HUES64 (cell line): ENCODE data around the gene MPIG6B.

Experiments
- H3K27ac ChIP-seq: 2 replicates; pipeline ENCODE4 v1.7.0; 2013; ENCODE audit warnings: low read depth, low read length, inconsistent platforms
- H3K27me3 ChIP-seq: 2 replicates; pipeline ENCODE4 v1.6.1; 2013; ENCODE audit warnings: mild to moderate bottlenecking, low read length; ENCODE audit not compliant: insufficient read depth
- H3K36me3 ChIP-seq: 2 replicates; pipeline ENCODE4 v1.6.1; 2013; ENCODE audit warnings: mild to moderate bottlenecking, low read length; ENCODE audit not compliant: insufficient read depth
- H3K4me1 ChIP-seq: 2 replicates; pipeline ENCODE4 v1.6.1; 2013; ENCODE audit warnings: mild to moderate bottlenecking, low read length, moderate library complexity; ENCODE audit not compliant: insufficient read depth
- H3K4me3 ChIP-seq: 2 replicates; pipeline ENCODE4 v1.5.1; 2013; ENCODE audit warnings: mild to moderate bottlenecking, low read length, moderate library complexity
- H3K9ac ChIP-seq: 2 replicates; pipeline ENCODE4 v1.6.1; 2013; ENCODE audit warnings: mild to moderate bottlenecking, low read depth, low read length
- H3K9me3 ChIP-seq: 2 replicates; pipeline ENCODE4 v1.6.1; 2013; ENCODE audit warnings: low read depth, low read length; ENCODE audit not compliant: insufficient read depth
- WGBS: fragments of 150-250, 120-280 bp; methylation state at CpG from one replicate; pipeline ENCODE4 v1.1.7; 2013; ENCODE audit warnings: missing lambda C conversion rate; 5-methylcytosine and 5-hydroxymethylcytosine counted together

MPIG6B gene

GRCh38 chr6:31734247-31734820 is 11.2 kb downstream of the MPIG6B start:
- peaks cover 36% of the 10 kb centered on the region for H3K4me1 ChIP-seq

GRCh38 chr6:31734821-31735406 is 11.7 kb downstream of the MPIG6B start:
- H3K9ac ChIP-seq = peak overlapping the region; percentile 76
- peaks cover 38% of the 10 kb centered on the region for H3K36me3 ChIP-seq
- WGBS = 2% methylated on average over 18 of the region's 18 CpGs

More at GRCh38 chr6:31734247-31734820, 11.2 kb downstream of the MPIG6B start:
- Histone ChIP-seq H3K27me3 (no peaks in the 10 kb centered on the region), H3K9ac (peak overlapping the region; percentile 63; the same call in 1 of the 2 replicates), H3K9me3 (no peaks in the 10 kb centered on the region), H3K27ac (peak overlapping the region; percentile 46), H3K4me3 (peak overlapping the region; percentile 90), H3K36me3 (peaks cover 38% of the 10 kb centered on the region)
- 0% methylated on average over 2 of the region's 2 CpGs for WGBS

GRCh38 chr6:31736021-31736767 is 13.0 kb downstream of the MPIG6B start, which contains the start of gene CLIC1:
TSS of gene CLIC1 (minus strand) at chr6:31736530. CDS start at chr6:31736300, 230 bp downstream.
- Histone ChIP-seq H3K9me3 (no peaks in the 10 kb centered on the region), H3K9ac (peak within 1 kb of the TSS; percentile 76), H3K4me3 (peak within 1 kb of the TSS; percentile 90), H3K4me1 (peaks cover 38% of the 10 kb centered on the region), H3K27me3 (no peaks in the 10 kb centered on the region), H3K36me3 (peaks cover 30% of the 10 kb centered on the region), H3K27ac (peak within 1 kb of the TSS; percentile 83)
- WGBS = under 1% methylated on average over 23 of the region's 24 CpGs

More at GRCh38 chr6:31734821-31735406, 11.7 kb downstream of the MPIG6B start:
- peak overlapping the region; percentile 80 for H3K27ac ChIP-seq
- H3K4me3 ChIP-seq = peak overlapping the region; percentile 90
- no peaks in the 10 kb centered on the region for H3K9me3 ChIP-seq
- peaks cover 37% of the 10 kb centered on the region for H3K4me1 ChIP-seq
- no peaks in the 10 kb centered on the region for H3K27me3 ChIP-seq

- peak overlapping the region; percentile 76; the same call in 1 of the 2 replicates for H3K9ac ChIP-seq
- peak overlapping the region; percentile 83; the same call in 1 of the 2 replicates for H3K27ac ChIP-seq
- peaks cover 30% of the 10 kb centered on the region for H3K36me3 ChIP-seq
- no peaks in the 10 kb centered on the region for H3K9me3 ChIP-seq
- H3K27me3 ChIP-seq = no peaks in the 10 kb centered on the region
- H3K4me1 ChIP-seq = peaks cover 38% of the 10 kb centered on the region
- 33% methylated on average over 10 of the region's 10 CpGs for WGBS
- peak overlapping the region; percentile 90 for H3K4me3 ChIP-seq
Measured at GRCh38 chr6:31736768-31737314, 13.7 kb downstream of the MPIG6B start.

GRCh38 chr6:31737315-31737990 is 14.3 kb downstream of the MPIG6B start:
- H3K4me1 ChIP-seq = peaks cover 38% of the 10 kb centered on the region
- H3K27me3 ChIP-seq = no peaks in the 10 kb centered on the region
- H3K9me3 ChIP-seq = no peaks in the 10 kb centered on the region
- H3K4me3 ChIP-seq = peak overlapping the region; percentile 11; the same call in 1 of the 2 replicates
- H3K36me3 ChIP-seq = peaks cover 30% of the 10 kb centered on the region
- peak overlapping the region; percentile 3; the same call in 1 of the 2 replicates for H3K9ac ChIP-seq
- 38% methylated on average over 6 of the region's 7 CpGs for WGBS
- peak overlapping the region; percentile 70 for H3K27ac ChIP-seq

- Histone ChIP-seq H3K27ac (peak overlapping the region; percentile 70), H3K27me3 (no peaks in the 10 kb centered on the region), H3K4me3 (peak overlapping the region; percentile 11; the same call in 1 of the 2 replicates), H3K36me3 (peaks cover 31% of the 10 kb centered on the region), H3K4me1 (peaks cover 38% of the 10 kb centered on the region), H3K9me3 (no peaks in the 10 kb centered on the region), H3K9ac (peak overlapping the region; percentile 3; the same call in 1 of the 2 replicates)
- WGBS = 59% methylated on average over 4 of the region's 6 CpGs
Measured at GRCh38 chr6:31737991-31738979, 15.1 kb downstream of the MPIG6B start.

- Histone ChIP-seq H3K9ac (peak within 1 kb of the TSS; percentile 86), H3K4me3 (peak within 1 kb of the TSS; percentile 54), H3K36me3 (peaks cover 24% of the 10 kb centered on the region), H3K27me3 (no peaks in the 10 kb centered on the region), H3K9me3 (no peaks in the 10 kb centered on the region), H3K4me1 (peaks cover 39% of the 10 kb centered on the region), H3K27ac (peak within 1 kb of the TSS; percentile 86)
- under 1% methylated on average over 58 of the region's 58 CpGs for WGBS
Measured at GRCh38 chr6:31739639-31740396, 16.6 kb downstream of the MPIG6B start, which contains the start of gene MSH5. TSS of gene MSH5 (plus strand) at chr6:31740005. CDS start at chr6:31740467, 462 bp downstream.

GRCh38 chr6:31740397-31741223 is 17.4 kb downstream of the MPIG6B start:
- no peaks in the 10 kb centered on the region for H3K9me3 ChIP-seq
- H3K27me3 ChIP-seq = no peaks in the 10 kb centered on the region
- peaks cover 39% of the 10 kb centered on the region for H3K4me1 ChIP-seq
- H3K27ac ChIP-seq = peak overlapping the region; percentile 86
- H3K36me3 ChIP-seq = peaks cover 24% of the 10 kb centered on the region
- H3K9ac ChIP-seq = peak overlapping the region; percentile 86
- WGBS = 33% methylated on average over 29 of the region's 29 CpGs
- peak overlapping the region; percentile 54 for H3K4me3 ChIP-seq

GRCh38 chr6:31741815-31742214 is 18.6 kb downstream of the MPIG6B start:
- Histone ChIP-seq H3K9ac (no peak overlapping the region), H3K4me3 (no peak overlapping the region), H3K27ac (no peak overlapping the region), H3K36me3 (peaks cover 24% of the 10 kb centered on the region), H3K4me1 (peaks cover 36% of the 10 kb centered on the region), H3K9me3 (no peaks in the 10 kb centered on the region), H3K27me3 (no peaks in the 10 kb centered on the region)
- 95% methylated on average over 2 of the region's 2 CpGs for WGBS
